CD4-positive, CD25-positive, alpha-beta regulatory T cell (primary cell): ENCODE results near the gene SPRR2F. TPM values are rescaled to one million over a fixed set of nuclear protein-coding genes. Genes with fewer than 3 reads are reported as not detected.

Source experiments
- ATAC-seq, 2 donors: fragments of 150-1000 bp; cut with Tn5 transposase; one replicate each; pipeline ENCODE4 v1.10.0; 2021; ENCODE audit warnings: low read depth in 2 of 2, moderate number of reproducible peaks in 2 of 2, moderate library complexity in 1 of 2
- DNase-seq, 3 donors: peaks; one replicate each; pipeline versions ENCODE4 v3.0.0 to v3.0.0-alpha.2; 2012 to 2022; ENCODE audit warnings: mixed read lengths in 1 of 3
- H3K27ac ChIP-seq: one replicate; pipeline ENCODE4 v1.7.0; 2013; ENCODE audit warnings: mild to moderate bottlenecking, low read length; ENCODE audit not compliant: insufficient read depth, poor library complexity, severe bottlenecking
- H3K27me3 ChIP-seq: one replicate; pipeline ENCODE4 v1.7.0; 2013; ENCODE audit warnings: low read length; ENCODE audit not compliant: control insufficient read depth, insufficient read depth
- H3K36me3 ChIP-seq: one replicate; pipeline ENCODE4 v1.7.0; 2013; ENCODE audit warnings: mild to moderate bottlenecking, low read length, moderate library complexity; ENCODE audit not compliant: control insufficient read depth, insufficient read depth
- H3K4me1 ChIP-seq: 2 replicates; pipeline ENCODE4 v1.7.0; 2013; ENCODE audit warnings: mild to moderate bottlenecking, low read length; ENCODE audit not compliant: insufficient read depth, control insufficient read depth, poor library complexity, severe bottlenecking
- H3K4me3 ChIP-seq: one replicate; pipeline ENCODE4 v1.7.0; 2013; ENCODE audit warnings: low read depth, mild to moderate bottlenecking, low read length, moderate library complexity
- H3K9me3 ChIP-seq, 2 experiments: 1 replicate in 1 of 2; 2 replicates in 1 of 2; pipeline ENCODE4 v1.7.0; 2013; ENCODE audit warnings: low read length in 2 of 2, mild to moderate bottlenecking in 1 of 2, moderate library complexity in 1 of 2; ENCODE audit not compliant: control insufficient read depth in 2 of 2
- H3K27ac Mint-ChIP-seq, 3 donors: one replicate each; pipeline ENCODE4 v1.8.0; 2020 to 2022; ENCODE audit warnings: mild to moderate bottlenecking in 3 of 3, mixed read lengths in 3 of 3, moderate library complexity in 2 of 3
- H3K27me3 Mint-ChIP-seq: one replicate; pipeline ENCODE4 v1.8.0; 2022; ENCODE audit warnings: mild to moderate bottlenecking, mixed read lengths
- H3K36me3 Mint-ChIP-seq: one replicate; pipeline ENCODE4 v1.8.0; 2020; ENCODE audit warnings: mixed read lengths
- H3K4me1 Mint-ChIP-seq, 4 donors: one replicate each; pipeline ENCODE4 v1.8.0; 2020 to 2022; ENCODE audit warnings: mixed read lengths in 4 of 4, mild to moderate bottlenecking in 1 of 4
- H3K4me3 Mint-ChIP-seq, 4 donors: one replicate each; pipeline ENCODE4 v1.8.0; 2020 to 2022; ENCODE audit warnings: mild to moderate bottlenecking in 4 of 4, mixed read lengths in 4 of 4, moderate library complexity in 3 of 4
- H3K9me3 Mint-ChIP-seq, 7 donors: one replicate each; pipeline ENCODE4 v1.8.0; 2020 to 2022; ENCODE audit warnings: mixed read lengths in 7 of 7, mild to moderate bottlenecking in 3 of 7, moderate library complexity in 2 of 7
- polyA plus RNA-seq, 4 donors: library from polyadenylated mRNA; unstranded; fragments of 300-500 nt; fragmentation: Illumina TruSeq; gene quantifications; one replicate each; pipeline ENCODE4 v1.2.3, GENCODE V29; 2021
- total RNA-seq: library from RNA; stranded (reverse); gene quantifications from one replicate; pipeline ENCODE4 v1.2.3, GENCODE V29; 2022

The SPRR2F gene
- total and polyA plus RNA-seq, 5 donors from 2014 or later, result not detected

- H3K27me3 Mint-ChIP-seq, result peaks cover 4% of the 10 kb centered on the region
- no peaks in the 10 kb centered on the region for H3K4me1 Mint-ChIP-seq
- Histone ChIP-seq H3K27me3 (peaks cover 1% of the 10 kb centered on the region), H3K4me1 (no peaks in the 10 kb centered on the region), H3K4me3 (no peak overlapping the region), H3K9me3 (no peaks in the 10 kb centered on the region), H3K27ac (no peak overlapping the region), H3K36me3 (no peaks in the 10 kb centered on the region)
- no peak for ATAC-seq
- no peak overlapping the region for H3K4me3 Mint-ChIP-seq
- no peak for DNase-seq
- no peaks in the 10 kb centered on the region for H3K36me3 Mint-ChIP-seq
- peaks cover 0 to 7% (median 0%) of the 10 kb centered on the region in 7 donors for H3K9me3 Mint-ChIP-seq
- no peak overlapping the region for H3K27ac Mint-ChIP-seq
Measured at GRCh38 chr1:153072806-153073726, 40.2 kb downstream of the SPRR2F start.

GRCh38 chr1:153071511-153071910 lies 41.8 kb downstream of the SPRR2F start, which contains the start of gene SPRR2B:
Gene SPRR2B, minus strand, starts transcription at chr1:153071611. Its CDS starts 772 bp downstream, at chr1:153070839.
- H3K4me3 ChIP-seq, result no peak within 1 kb of the TSS
- no peaks in the 10 kb centered on the region for H3K4me1 ChIP-seq
- ATAC-seq (no peak), DNase-seq (no peak)
- Mint-ChIP-seq H3K27me3 (peaks cover 4% of the 10 kb centered on the region), H3K4me3 (no peak within 1 kb of the TSS), H3K9me3 (peaks cover 0 to 2% (median 0%) of the 10 kb centered on the region in 7 donors), H3K4me1 (no peaks in the 10 kb centered on the region), H3K36me3 (no peaks in the 10 kb centered on the region), H3K27ac (no peak within 1 kb of the TSS)
- no peaks in the 10 kb centered on the region for H3K36me3 ChIP-seq
- H3K27ac ChIP-seq, result no peak within 1 kb of the TSS
- H3K27me3 ChIP-seq, result peaks cover 1% of the 10 kb centered on the region
- H3K9me3 ChIP-seq, result no peaks in the 10 kb centered on the region

- Mint-ChIP-seq H3K27ac (no peak overlapping the region), H3K36me3 (no peaks in the 10 kb centered on the region), H3K4me1 (no peaks in the 10 kb centered on the region), H3K4me3 (no peak overlapping the region), H3K27me3 (peaks cover 10% of the 10 kb centered on the region), H3K9me3 (peaks cover 0 to 2% (median 0%) of the 10 kb centered on the region in 7 donors)
- no peaks in the 10 kb centered on the region for H3K4me1 ChIP-seq
- no peaks in the 10 kb centered on the region for H3K9me3 ChIP-seq
- ATAC-seq, result no peak
- DNase-seq, result no peak
- H3K36me3 ChIP-seq, result no peaks in the 10 kb centered on the region
- peaks cover 1% of the 10 kb centered on the region for H3K27me3 ChIP-seq
- H3K4me3 ChIP-seq, result no peak overlapping the region
- no peak overlapping the region for H3K27ac ChIP-seq
Measured at GRCh38 chr1:153070243-153070642, 43.1 kb downstream of the SPRR2F start.

Other genes starting within 250 kb of the SPRR2F start
- not detected for gene SMCP, start 235.2 kb downstream of the SPRR2F start, total RNA-seq
- gene SMCP, start 235.2 kb downstream of the SPRR2F start, polyA plus RNA-seq, result not detected
- not detected for gene IVL, start 205.0 kb downstream of the SPRR2F start, total RNA-seq
- gene IVL, start 205.0 kb downstream of the SPRR2F start, polyA plus RNA-seq, result not detected
- not detected for gene SPRR5, start 166.3 kb downstream of the SPRR2F start, total RNA-seq
- gene SPRR5, start 166.3 kb downstream of the SPRR2F start, polyA plus RNA-seq, result not detected
- not detected for gene SPRR4, start 142.9 kb downstream of the SPRR2F start, total RNA-seq
- not detected for gene SPRR4, start 142.9 kb downstream of the SPRR2F start, polyA plus RNA-seq
- gene SPRR1A, start 129.4 kb downstream of the SPRR2F start, total RNA-seq, result not detected
- gene SPRR1A, start 129.4 kb downstream of the SPRR2F start, polyA plus RNA-seq, result not detected
- not detected for gene SPRR3, start 111.8 kb downstream of the SPRR2F start, total RNA-seq
- gene SPRR3, start 111.8 kb downstream of the SPRR2F start, polyA plus RNA-seq, result not detected
- not detected for gene SPRR1B, start 82.3 kb downstream of the SPRR2F start, total RNA-seq
- gene SPRR1B, start 82.3 kb downstream of the SPRR2F start, polyA plus RNA-seq, result not detected
- gene SPRR2D, start 72.4 kb downstream of the SPRR2F start, total RNA-seq, result not detected
- not detected for gene SPRR2D, start 72.4 kb downstream of the SPRR2F start, polyA plus RNA-seq
- gene SPRR2A, start 56.0 kb downstream of the SPRR2F start, total RNA-seq, result not detected
- not detected for gene SPRR2A, start 56.0 kb downstream of the SPRR2F start, polyA plus RNA-seq
- gene SPRR2B, start 41.9 kb downstream of the SPRR2F start, total RNA-seq, result not detected
- gene SPRR2B, start 41.9 kb downstream of the SPRR2F start, polyA plus RNA-seq, result not detected
- gene SPRR2E, start 19.0 kb downstream of the SPRR2F start, total RNA-seq, result not detected
- gene SPRR2E, start 19.0 kb downstream of the SPRR2F start, polyA plus RNA-seq, result not detected
- gene SPRR2G, start 37.4 kb upstream of the SPRR2F start, total RNA-seq, result not detected
- not detected for gene SPRR2G, start 37.4 kb upstream of the SPRR2F start, polyA plus RNA-seq
- not detected for gene LELP1, start 89.9 kb upstream of the SPRR2F start, total RNA-seq
- not detected for gene LELP1, start 89.9 kb upstream of the SPRR2F start, polyA plus RNA-seq
- not detected for gene PRR9, start 104.1 kb upstream of the SPRR2F start, total RNA-seq
- not detected for gene PRR9, start 104.1 kb upstream of the SPRR2F start, polyA plus RNA-seq
- not detected for gene LORICRIN, start 146.2 kb upstream of the SPRR2F start, total RNA-seq
- not detected for gene LORICRIN, start 146.2 kb upstream of the SPRR2F start, polyA plus RNA-seq
- not detected for gene PGLYRP3, start 199.4 kb upstream of the SPRR2F start, total RNA-seq
- not detected for gene PGLYRP3, start 199.4 kb upstream of the SPRR2F start, polyA plus RNA-seq
- 0.20 TPM for gene PGLYRP4, start 235.3 kb upstream of the SPRR2F start, total RNA-seq
- under 1 TPM in 2 of 4 donors, not detected in 2; 0.08 to 0.22 TPM for gene PGLYRP4, start 235.3 kb upstream of the SPRR2F start, polyA plus RNA-seq
- not detected for gene S100A9, start 244.3 kb upstream of the SPRR2F start, total RNA-seq
- gene S100A9, start 244.3 kb upstream of the SPRR2F start, polyA plus RNA-seq, result 10 to 100 TPM in 2 of 4 donors, 1 to 10 TPM in 1, under 1 TPM in 1; 0.96 to 37.6 (median 8.6) TPM